ENCODE data around the gene ADAMTSL1. TPM values are rescaled to one million over a fixed set of nuclear protein-coding genes. Genes with fewer than 3 reads are reported as not detected.
A peak's percentile ranks its signal among the peaks of the same experiment; 100 is the strongest.

ADAMTSL1 gene
- total and polyA plus RNA-seq, 2 experiments from 2014 or later = 2.3 to 5.0 TPM

DNA sequence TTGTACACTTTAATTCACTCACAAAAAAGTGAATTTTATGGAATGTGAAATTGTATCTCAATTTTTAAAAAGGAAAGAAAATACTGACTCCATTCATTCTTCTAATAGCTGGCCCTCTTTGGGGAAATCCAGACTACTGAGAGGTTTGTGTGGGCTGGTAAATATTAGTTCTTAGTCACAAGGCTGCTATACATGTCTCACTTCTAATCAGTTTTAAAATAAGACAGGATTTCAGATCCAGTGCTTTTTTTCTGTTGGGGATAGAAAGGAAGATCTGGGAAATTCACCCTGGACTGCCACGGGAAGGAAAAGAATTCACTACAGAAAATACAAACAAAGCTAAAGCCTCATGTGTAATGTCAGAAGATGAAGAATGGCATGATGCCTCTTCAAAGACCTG, 32.7 kb upstream of the ADAMTSL1 start (continued):
- TF ChIP-seq, protein P1, sequence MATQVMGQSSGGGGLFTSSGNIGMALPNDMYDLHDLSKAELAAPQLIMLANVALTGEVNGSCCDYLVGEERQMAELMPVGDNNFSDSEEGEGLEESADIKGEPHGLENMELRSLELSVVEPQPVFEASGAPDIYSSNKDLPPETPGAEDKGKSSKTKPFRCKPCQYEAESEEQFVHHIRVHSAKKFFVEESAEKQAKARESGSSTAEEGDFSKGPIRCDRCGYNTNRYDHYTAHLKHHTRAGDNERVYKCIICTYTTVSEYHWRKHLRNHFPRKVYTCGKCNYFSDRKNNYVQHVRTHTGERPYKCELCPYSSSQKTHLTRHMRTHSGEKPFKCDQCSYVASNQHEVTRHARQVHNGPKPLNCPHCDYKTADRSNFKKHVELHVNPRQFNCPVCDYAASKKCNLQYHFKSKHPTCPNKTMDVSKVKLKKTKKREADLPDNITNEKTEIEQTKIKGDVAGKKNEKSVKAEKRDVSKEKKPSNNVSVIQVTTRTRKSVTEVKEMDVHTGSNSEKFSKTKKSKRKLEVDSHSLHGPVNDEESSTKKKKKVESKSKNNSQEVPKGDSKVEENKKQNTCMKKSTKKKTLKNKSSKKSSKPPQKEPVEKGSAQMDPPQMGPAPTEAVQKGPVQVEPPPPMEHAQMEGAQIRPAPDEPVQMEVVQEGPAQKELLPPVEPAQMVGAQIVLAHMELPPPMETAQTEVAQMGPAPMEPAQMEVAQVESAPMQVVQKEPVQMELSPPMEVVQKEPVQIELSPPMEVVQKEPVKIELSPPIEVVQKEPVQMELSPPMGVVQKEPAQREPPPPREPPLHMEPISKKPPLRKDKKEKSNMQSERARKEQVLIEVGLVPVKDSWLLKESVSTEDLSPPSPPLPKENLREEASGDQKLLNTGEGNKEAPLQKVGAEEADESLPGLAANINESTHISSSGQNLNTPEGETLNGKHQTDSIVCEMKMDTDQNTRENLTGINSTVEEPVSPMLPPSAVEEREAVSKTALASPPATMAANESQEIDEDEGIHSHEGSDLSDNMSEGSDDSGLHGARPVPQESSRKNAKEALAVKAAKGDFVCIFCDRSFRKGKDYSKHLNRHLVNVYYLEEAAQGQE (IDR thresholded peaks at IDR 0.05; ENCODE audit: unreplicated experiment) = no peak
- no peak for TF ChIP-seq CTCF (conservative IDR thresholded peaks at IDR 0.05; ENCODE audit: low read depth in 2 of 2)
- TF ChIP-seq ZNF331 (CRISPR knock-in tag; IDR thresholded peaks at IDR 0.05; ENCODE audit: low read depth) = no peak

DNA sequence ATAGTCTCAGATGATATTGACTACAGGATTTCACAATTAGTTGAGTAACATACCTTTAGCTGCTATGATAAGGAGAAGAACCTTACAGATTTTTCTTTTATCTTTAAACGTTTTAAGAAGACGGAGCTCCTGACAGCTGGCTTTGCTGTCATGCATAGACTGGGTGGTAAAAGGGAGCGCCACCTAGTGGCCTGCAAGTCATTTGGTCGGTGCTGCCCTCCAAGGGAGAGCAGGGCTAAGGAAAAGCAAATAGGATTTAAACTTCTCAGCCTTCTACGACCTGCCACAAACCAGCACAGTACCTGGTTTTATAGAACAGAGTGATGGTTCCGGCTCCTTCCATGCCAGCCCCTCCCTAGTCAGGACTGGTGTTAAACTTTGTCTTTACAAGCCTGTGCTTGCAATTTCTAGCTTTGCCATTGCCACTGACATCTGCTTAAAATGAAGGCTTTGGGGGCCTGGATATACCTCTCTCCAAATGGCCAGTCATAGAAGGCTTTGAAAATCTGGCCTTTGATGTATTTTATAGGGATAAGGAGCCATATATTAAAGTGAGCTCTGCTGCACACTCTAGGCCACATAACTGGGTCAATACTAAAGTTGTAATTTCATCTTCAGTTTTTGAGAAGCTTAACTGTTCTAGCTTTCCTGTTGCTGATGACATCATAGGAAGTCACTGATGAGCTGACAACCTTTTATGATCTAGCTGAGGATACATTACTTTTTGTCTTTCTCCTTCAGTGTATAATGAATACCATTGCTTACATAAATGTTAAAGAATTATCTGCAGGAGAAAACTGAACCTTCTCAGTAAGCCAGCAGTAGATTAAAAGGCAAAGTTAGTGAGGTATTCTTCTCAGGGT, 31.1 kb upstream of the ADAMTSL1 start:
- H3K4me3 Mint-ChIP-seq = no peak overlapping the region
- Histone ChIP-seq H4K20me1 (replicated peaks; ENCODE audit: insufficient read depth) (no peaks in the 10 kb centered on the region), H3K4me1 (ENCODE audit: insufficient read depth) (peaks cover 3% of the 10 kb centered on the region), H3F3A (replicated peaks; ENCODE audit: low read depth) (no peaks in the 10 kb centered on the region), H3K79me2 (replicated peaks; ENCODE audit: insufficient read depth) (no peaks in the 10 kb centered on the region), H3K27ac (ENCODE audit: low read depth) (no peak overlapping the region), H3K4me3 (no peak overlapping the region), H3K27me3 (ENCODE audit: insufficient read depth) (peaks cover 6% of the 10 kb centered on the region; the same call in 1 of the 2 replicates), H3K36me3 (ENCODE audit: insufficient read depth) (no peaks in the 10 kb centered on the region), H3K9me2 (ENCODE audit: insufficient read depth) (no peaks in the 10 kb centered on the region), H2AFZ (peak overlapping the region; percentile 86), H3K4me2 (no peak overlapping the region)
- no peak overlapping the region for H3K27ac Mint-ChIP-seq
- DNase-seq (ENCODE audit: low spot score) = peak; percentile 86
- peak; percentile 89 for ATAC-seq
- H3K9me3 Mint-ChIP-seq = no peaks in the 10 kb centered on the region
- no peaks in the 10 kb centered on the region for H3K27me3 Mint-ChIP-seq (ENCODE audit: insufficient read depth, low read depth, poor library complexity)
- H3K4me1 Mint-ChIP-seq = peaks cover 12% of the 10 kb centered on the region
- no peak for TF ChIP-seq STAT1 (IDR thresholded peaks at IDR 0.05; ENCODE audit: unreplicated experiment)
- TF ChIP-seq CTCF (conservative IDR thresholded peaks at IDR 0.05; ENCODE audit: low read depth in 2 of 2) = peak; percentile 91 to 99
- no peak for TF ChIP-seq ZNF462 (CRISPR knock-in tag; IDR thresholded peaks at IDR 0.05)
- no peaks in the 10 kb centered on the region for H3K36me3 Mint-ChIP-seq (ENCODE audit: low read depth)
